ENCODE measurements around the gene ZNF177. TPM values are rescaled to one million over a fixed set of nuclear protein-coding genes. Genes with fewer than 3 reads are reported as not detected.

The ZNF177 gene
- total RNA-seq, 2 donors from 2014 or later: 5.6 to 10.6 TPM

DNA sequence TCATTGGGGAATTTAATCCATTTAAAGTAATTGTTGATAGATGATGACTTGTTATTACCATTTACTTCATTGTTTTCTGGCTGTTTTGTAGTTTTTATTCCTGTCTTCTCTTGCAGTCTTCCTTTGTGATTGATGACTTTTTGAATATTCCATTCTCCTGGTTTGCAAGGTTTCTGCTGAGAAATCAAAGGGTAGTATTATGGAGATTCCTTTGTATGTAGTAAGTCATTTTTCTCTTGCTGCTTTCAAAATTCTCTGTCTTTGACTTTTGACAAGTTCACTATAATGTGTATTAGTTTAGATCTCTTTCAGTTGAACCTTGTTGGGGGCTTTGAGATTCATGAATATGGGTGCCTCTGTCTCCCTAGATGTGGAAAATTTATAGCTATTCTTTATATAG is 32.8 kb upstream of the ZNF177 start:
- Mint-ChIP-seq H3K36me3 (ENCODE audit: low read depth) (peaks cover 93% of the 10 kb centered on the region), H3K4me1 (no peaks in the 10 kb centered on the region), H3K27ac (no peak overlapping the region), H3K4me3 (no peak overlapping the region), H3K9me3 (peaks cover 94% of the 10 kb centered on the region), H3K27me3 (ENCODE audit: insufficient read depth) (no peaks in the 10 kb centered on the region)
- Histone ChIP-seq H3K27ac (ENCODE audit: low read depth, low read length) (no peak overlapping the region), H3K9me3 (ENCODE audit: control insufficient read depth, low read length) (peaks cover 99% of the 10 kb centered on the region), H3K9ac (ENCODE audit: extremely low read depth, low read length, poor library complexity, severe bottlenecking) (no peak overlapping the region), H3K27me3 (ENCODE audit: control insufficient read depth, insufficient read depth, low read length, poor library complexity, severe bottlenecking) (no peaks in the 10 kb centered on the region), H3K4me3 (ENCODE audit: low read length) (peak overlapping the region; percentile 55), H3K4me1 (ENCODE audit: control insufficient read depth, insufficient read depth, low read length) (no peaks in the 10 kb centered on the region), H3K36me3 (ENCODE audit: control insufficient read depth, insufficient read depth, low read length) (peaks cover 82% of the 10 kb centered on the region)
- no peak for DNase-seq
- TF ChIP-seq, protein P1, sequence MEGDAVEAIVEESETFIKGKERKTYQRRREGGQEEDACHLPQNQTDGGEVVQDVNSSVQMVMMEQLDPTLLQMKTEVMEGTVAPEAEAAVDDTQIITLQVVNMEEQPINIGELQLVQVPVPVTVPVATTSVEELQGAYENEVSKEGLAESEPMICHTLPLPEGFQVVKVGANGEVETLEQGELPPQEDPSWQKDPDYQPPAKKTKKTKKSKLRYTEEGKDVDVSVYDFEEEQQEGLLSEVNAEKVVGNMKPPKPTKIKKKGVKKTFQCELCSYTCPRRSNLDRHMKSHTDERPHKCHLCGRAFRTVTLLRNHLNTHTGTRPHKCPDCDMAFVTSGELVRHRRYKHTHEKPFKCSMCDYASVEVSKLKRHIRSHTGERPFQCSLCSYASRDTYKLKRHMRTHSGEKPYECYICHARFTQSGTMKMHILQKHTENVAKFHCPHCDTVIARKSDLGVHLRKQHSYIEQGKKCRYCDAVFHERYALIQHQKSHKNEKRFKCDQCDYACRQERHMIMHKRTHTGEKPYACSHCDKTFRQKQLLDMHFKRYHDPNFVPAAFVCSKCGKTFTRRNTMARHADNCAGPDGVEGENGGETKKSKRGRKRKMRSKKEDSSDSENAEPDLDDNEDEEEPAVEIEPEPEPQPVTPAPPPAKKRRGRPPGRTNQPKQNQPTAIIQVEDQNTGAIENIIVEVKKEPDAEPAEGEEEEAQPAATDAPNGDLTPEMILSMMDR (conservative IDR thresholded peaks at IDR 0.05): no peak

DNA sequence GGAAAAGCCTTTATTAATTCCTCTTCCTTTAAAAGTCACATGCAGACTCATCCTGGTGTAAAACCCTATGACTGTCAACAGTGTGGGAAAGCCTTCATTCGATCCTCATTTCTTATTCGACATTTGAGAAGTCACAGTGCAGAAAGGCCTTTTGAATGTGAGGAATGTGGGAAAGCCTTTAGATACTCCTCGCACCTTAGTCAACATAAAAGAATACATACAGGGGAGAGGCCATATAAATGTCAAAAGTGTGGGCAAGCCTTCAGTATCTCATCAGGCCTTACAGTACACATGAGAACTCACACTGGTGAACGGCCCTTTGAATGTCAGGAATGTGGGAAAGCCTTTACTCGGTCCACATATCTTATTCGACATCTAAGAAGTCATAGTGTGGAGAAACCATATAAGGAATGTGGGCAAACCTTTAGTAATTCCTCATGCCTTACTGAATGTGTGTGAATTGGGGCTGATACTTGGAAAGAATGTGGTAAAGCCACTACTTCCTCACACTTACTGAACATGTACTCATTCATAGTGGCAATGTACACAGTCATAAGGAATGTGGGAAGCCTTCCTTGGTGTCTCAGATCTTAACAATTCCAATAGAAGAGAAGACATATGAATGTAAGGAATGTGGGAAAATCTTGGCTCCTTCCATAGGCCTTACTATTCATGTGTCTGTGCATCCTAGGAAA is 20.1 kb upstream of the ZNF177 start:
- Mint-ChIP-seq H3K4me3 (no peak overlapping the region), H3K27ac (no peak overlapping the region), H3K27me3 (ENCODE audit: insufficient read depth) (no peaks in the 10 kb centered on the region), H3K36me3 (ENCODE audit: low read depth) (peaks cover 82% of the 10 kb centered on the region), H3K4me1 (no peaks in the 10 kb centered on the region), H3K9me3 (peaks cover 94% of the 10 kb centered on the region)
- no peaks in the 10 kb centered on the region for H3K27me3 ChIP-seq (ENCODE audit: control insufficient read depth, insufficient read depth, low read length, poor library complexity, severe bottlenecking)
- no peaks in the 10 kb centered on the region for H3K4me1 ChIP-seq (ENCODE audit: control insufficient read depth, insufficient read depth, low read length)
- DNase-seq: no peak
- H3K9ac ChIP-seq (ENCODE audit: extremely low read depth, low read length, poor library complexity, severe bottlenecking): no peak overlapping the region
- TF ChIP-seq, protein P1 (conservative IDR thresholded peaks at IDR 0.05): no peak
- H3K9me3 ChIP-seq (ENCODE audit: control insufficient read depth, low read length): peaks cover 97% of the 10 kb centered on the region
- no peak overlapping the region for H3K27ac ChIP-seq (ENCODE audit: low read depth, low read length)
- peak overlapping the region; percentile 75 for H3K4me3 ChIP-seq (ENCODE audit: low read length)
- H3K36me3 ChIP-seq (ENCODE audit: control insufficient read depth, insufficient read depth, low read length): peaks cover 65% of the 10 kb centered on the region
- WGBS, 2 experiments (ENCODE audit: insufficient coverage in 1 of 2, insufficient read length in 1 of 2): 90 to 94% methylated on average over 3 to 5 of the region's 6 CpGs

DNA sequence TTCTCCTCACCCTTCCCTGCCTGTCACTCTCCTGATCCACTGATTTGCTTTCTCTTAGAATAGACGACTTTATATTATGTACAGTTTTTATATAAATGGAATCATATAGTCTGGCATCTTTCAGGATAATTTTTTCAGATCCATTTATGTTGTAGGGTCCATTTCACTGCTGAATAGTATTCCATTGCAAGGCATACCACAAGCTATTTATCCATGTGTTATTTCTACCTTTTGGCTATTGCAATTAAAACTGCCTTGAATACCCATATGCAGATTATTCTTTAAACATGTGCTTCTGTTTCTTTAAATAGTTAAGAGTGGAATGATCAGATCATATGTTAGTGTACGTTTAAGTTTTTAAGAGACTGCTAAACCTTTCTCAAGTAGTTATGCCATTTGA is 17.8 kb upstream of the ZNF177 start:
- Histone ChIP-seq H3K9ac (ENCODE audit: extremely low read depth, low read length, poor library complexity, severe bottlenecking) (no peak overlapping the region), H3K36me3 (ENCODE audit: control insufficient read depth, insufficient read depth, low read length) (peaks cover 57% of the 10 kb centered on the region), H3K4me1 (ENCODE audit: control insufficient read depth, insufficient read depth, low read length) (no peaks in the 10 kb centered on the region), H3K27me3 (ENCODE audit: control insufficient read depth, insufficient read depth, low read length, poor library complexity, severe bottlenecking) (no peaks in the 10 kb centered on the region), H3K4me3 (ENCODE audit: low read length) (peak overlapping the region; percentile 75), H3K9me3 (ENCODE audit: control insufficient read depth, low read length) (peaks cover 97% of the 10 kb centered on the region), H3K27ac (ENCODE audit: low read depth, low read length) (no peak overlapping the region)
- Mint-ChIP-seq H3K4me1 (no peaks in the 10 kb centered on the region), H3K4me3 (no peak overlapping the region), H3K36me3 (ENCODE audit: low read depth) (peaks cover 83% of the 10 kb centered on the region), H3K27ac (no peak overlapping the region), H3K9me3 (peaks cover 95% of the 10 kb centered on the region), H3K27me3 (ENCODE audit: insufficient read depth) (no peaks in the 10 kb centered on the region)
- no peak for DNase-seq
- TF ChIP-seq, protein P1 (conservative IDR thresholded peaks at IDR 0.05): no peak
- WGBS, 2 experiments (ENCODE audit: insufficient coverage in 1 of 2, insufficient read length in 1 of 2): 100% methylated on average over 1 of the region's 2 CpGs
